ENCODE data around the gene EPHB1. TPM values are rescaled to one million over a fixed set of nuclear protein-coding genes. Genes with fewer than 3 reads are reported as not detected.

Gene EPHB1
- total and polyA plus RNA-seq, 2 donors (not counting 3 experiments of a cell fraction or from before 2014, with no cell fraction given), result 1.3 to 5.2 TPM

DNA sequence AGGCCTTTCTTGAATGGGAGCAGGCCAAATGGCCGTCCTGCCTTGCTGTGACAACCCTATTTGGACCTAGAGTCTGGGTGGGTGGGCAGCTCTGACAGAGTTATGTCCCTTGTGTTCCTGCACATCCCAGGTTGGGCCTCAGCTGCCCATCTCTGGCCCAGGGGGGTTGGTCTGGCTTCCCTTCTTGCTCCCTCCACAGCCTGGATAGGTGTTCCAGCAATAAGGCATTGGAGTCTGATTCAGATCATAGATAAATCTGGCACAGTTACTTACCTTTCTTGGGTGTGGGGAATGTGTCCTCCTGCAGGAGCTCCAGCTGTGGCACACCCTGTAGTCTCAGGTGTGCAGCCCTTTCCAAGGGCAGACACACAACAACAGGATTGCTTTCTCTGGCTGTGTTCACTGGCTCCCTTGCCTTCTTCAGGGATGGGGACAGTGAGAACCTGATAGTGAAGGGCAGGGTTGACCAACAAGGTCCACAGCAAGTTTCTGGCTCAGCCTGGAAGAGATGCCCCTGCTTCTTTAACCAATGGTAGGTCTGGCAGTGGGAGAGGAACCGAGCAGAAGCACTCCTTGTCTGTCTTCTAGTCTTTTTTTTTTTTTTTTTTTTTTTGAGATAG lies 177.9 kb downstream of the EPHB1 start:
- Histone ChIP-seq H3K27ac (ENCODE audit: insufficient read depth, low read depth, low read length) (no peak overlapping the region), H3K4me2 (ENCODE audit: insufficient read depth, low read length) (no peak overlapping the region), H3K27me3 (ENCODE audit: control insufficient read depth in 2 of 2, insufficient read depth in 2 of 2, low read length in 2 of 2) (no peaks in the 10 kb centered on the region), H3K4me1 (ENCODE audit: control insufficient read depth, extremely low read depth, insufficient read depth, low read length) (no peaks in the 10 kb centered on the region), H2AFZ (ENCODE audit: low read depth, low read length) (no peak overlapping the region), H3K4me3 (replicated peaks in 1 of 3; ENCODE audit: insufficient read depth in 1 of 3, low read depth in 1 of 3, low read length in 3 of 3) (no peak overlapping the region), H3K9ac (replicated peaks; ENCODE audit: extremely low read depth, insufficient read depth, low read length) (no peak overlapping the region), H3K9me3 (replicated peaks; ENCODE audit: control insufficient read depth, insufficient read depth, low read length) (no peaks in the 10 kb centered on the region), H3K79me2 (ENCODE audit: control insufficient read depth, insufficient read depth, low read length) (no peaks in the 10 kb centered on the region), H3K9me1 (replicated peaks; ENCODE audit: control insufficient read depth, extremely low read depth, insufficient read depth, low read length) (no peaks in the 10 kb centered on the region), H3K36me3 (ENCODE audit: control insufficient read depth in 2 of 2, extremely low read depth in 1 of 2, insufficient read depth in 2 of 2, low read length in 2 of 2) (no peaks in the 10 kb centered on the region), H4K20me1 (replicated peaks; ENCODE audit: control insufficient read depth, extremely low read depth, insufficient read depth, low read length) (no peaks in the 10 kb centered on the region)
- no peak for TF ChIP-seq POLR2AphosphoS5 (IDR thresholded peaks at IDR 0.05; ENCODE audit: insufficient read depth, low read depth, low read length)
- TF ChIP-seq FOS (IDR thresholded peaks at IDR 0.05; ENCODE audit: borderline replicate concordance, insufficient read depth, low read length), result no peak
- TF ChIP-seq EZH2 (IDR thresholded peaks at IDR 0.05; ENCODE audit: borderline replicate concordance, low read depth, low read length, severe bottlenecking), result no peak
- TF ChIP-seq, protein P1, sequence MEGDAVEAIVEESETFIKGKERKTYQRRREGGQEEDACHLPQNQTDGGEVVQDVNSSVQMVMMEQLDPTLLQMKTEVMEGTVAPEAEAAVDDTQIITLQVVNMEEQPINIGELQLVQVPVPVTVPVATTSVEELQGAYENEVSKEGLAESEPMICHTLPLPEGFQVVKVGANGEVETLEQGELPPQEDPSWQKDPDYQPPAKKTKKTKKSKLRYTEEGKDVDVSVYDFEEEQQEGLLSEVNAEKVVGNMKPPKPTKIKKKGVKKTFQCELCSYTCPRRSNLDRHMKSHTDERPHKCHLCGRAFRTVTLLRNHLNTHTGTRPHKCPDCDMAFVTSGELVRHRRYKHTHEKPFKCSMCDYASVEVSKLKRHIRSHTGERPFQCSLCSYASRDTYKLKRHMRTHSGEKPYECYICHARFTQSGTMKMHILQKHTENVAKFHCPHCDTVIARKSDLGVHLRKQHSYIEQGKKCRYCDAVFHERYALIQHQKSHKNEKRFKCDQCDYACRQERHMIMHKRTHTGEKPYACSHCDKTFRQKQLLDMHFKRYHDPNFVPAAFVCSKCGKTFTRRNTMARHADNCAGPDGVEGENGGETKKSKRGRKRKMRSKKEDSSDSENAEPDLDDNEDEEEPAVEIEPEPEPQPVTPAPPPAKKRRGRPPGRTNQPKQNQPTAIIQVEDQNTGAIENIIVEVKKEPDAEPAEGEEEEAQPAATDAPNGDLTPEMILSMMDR (IDR thresholded peaks at IDR 0.05; ENCODE audit: extremely low read depth in 1 of 2, insufficient read depth in 1 of 2, low read depth in 1 of 2, low read length in 2 of 2), result no peak
- dilution Hi-C loops (cut with MboI; ENCODE audit: extremely low pct_ligation_motif_present, low sequenced_read_pairs) (no loop called here), intact Hi-C loops (cut with micrococcal nuclease) (no loop called here)
- DNase-seq (ENCODE audit: low read depth, low spot score), result no peak
- BruUV-seq (replicated peaks), result no TSS peak
- ChIA-PET CTCF (no interaction called here), POLR2A (no interaction called here)
- FAIRE-seq, result no peak

DNA sequence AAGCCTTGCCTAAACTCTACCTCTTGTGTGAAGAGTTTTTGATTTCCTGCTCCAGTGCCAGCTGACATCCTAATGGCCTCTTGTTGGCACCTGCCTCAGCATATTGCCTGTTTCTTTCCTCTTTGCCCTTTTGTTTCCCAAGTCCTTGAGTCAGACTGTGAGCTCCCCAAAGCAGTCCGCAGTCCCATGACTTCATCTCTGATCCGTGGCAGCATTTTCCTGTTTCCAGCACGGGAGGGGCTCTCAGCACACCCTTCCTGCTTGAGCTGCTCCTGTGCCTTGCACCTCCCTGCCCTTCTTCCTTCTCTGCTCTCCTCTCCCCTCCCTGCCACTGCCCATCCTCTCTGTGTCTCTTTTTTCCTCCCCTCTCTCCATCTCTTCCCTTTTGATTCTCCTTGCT lies 179.6 kb downstream of the EPHB1 start:
- Histone ChIP-seq H3K27me3 (ENCODE audit: control insufficient read depth in 2 of 2, insufficient read depth in 2 of 2, low read length in 2 of 2) (no peaks in the 10 kb centered on the region), H3K4me2 (ENCODE audit: insufficient read depth, low read length) (no peak overlapping the region), H4K20me1 (replicated peaks; ENCODE audit: control insufficient read depth, extremely low read depth, insufficient read depth, low read length) (no peaks in the 10 kb centered on the region), H3K79me2 (ENCODE audit: control insufficient read depth, insufficient read depth, low read length) (no peaks in the 10 kb centered on the region), H3K4me1 (ENCODE audit: control insufficient read depth, extremely low read depth, insufficient read depth, low read length) (no peaks in the 10 kb centered on the region), H3K27ac (ENCODE audit: insufficient read depth, low read depth, low read length) (no peak overlapping the region), H3K36me3 (ENCODE audit: control insufficient read depth in 2 of 2, extremely low read depth in 1 of 2, insufficient read depth in 2 of 2, low read length in 2 of 2) (no peaks in the 10 kb centered on the region), H3K4me3 (replicated peaks in 1 of 3; ENCODE audit: insufficient read depth in 1 of 3, low read depth in 1 of 3, low read length in 3 of 3) (no peak overlapping the region), H2AFZ (ENCODE audit: low read depth, low read length) (no peak overlapping the region), H3K9ac (replicated peaks; ENCODE audit: extremely low read depth, insufficient read depth, low read length) (no peak overlapping the region), H3K9me1 (replicated peaks; ENCODE audit: control insufficient read depth, extremely low read depth, insufficient read depth, low read length) (no peaks in the 10 kb centered on the region), H3K9me3 (replicated peaks; ENCODE audit: control insufficient read depth, insufficient read depth, low read length) (no peaks in the 10 kb centered on the region)
- dilution Hi-C loops (cut with MboI; ENCODE audit: extremely low pct_ligation_motif_present, low sequenced_read_pairs) (no loop called here), intact Hi-C loops (cut with micrococcal nuclease) (loop anchor here (5.0 kb wide), 1 partner anchor 177 kb away; the partner anchor contains the start of gene EPHB1)
- no peak for TF ChIP-seq POLR2AphosphoS5 (IDR thresholded peaks at IDR 0.05; ENCODE audit: insufficient read depth, low read depth, low read length)
- no peak for TF ChIP-seq FOS (IDR thresholded peaks at IDR 0.05; ENCODE audit: borderline replicate concordance, insufficient read depth, low read length)
- TF ChIP-seq, protein P1 (IDR thresholded peaks at IDR 0.05; ENCODE audit: extremely low read depth in 1 of 2, insufficient read depth in 1 of 2, low read depth in 1 of 2, low read length in 2 of 2), result no peak
- no peak for TF ChIP-seq GATA2 (IDR thresholded peaks at IDR 0.05; ENCODE audit: insufficient read depth, insufficient read length, low read depth, low read length)
- TF ChIP-seq EZH2 (IDR thresholded peaks at IDR 0.05; ENCODE audit: borderline replicate concordance, low read depth, low read length, severe bottlenecking), result no peak
- no peak for TF ChIP-seq POLR2A (IDR thresholded peaks at IDR 0.05; ENCODE audit: low read depth, low read length)
- no peak for TF ChIP-seq MAX (IDR thresholded peaks at IDR 0.05; ENCODE audit: insufficient read depth, insufficient read length)
- no peak for TF ChIP-seq MYC (IDR thresholded peaks at IDR 0.05; ENCODE audit: low read depth, low read length)
- TF ChIP-seq JUN (IDR thresholded peaks at IDR 0.05; ENCODE audit: borderline replicate concordance, insufficient read depth, insufficient read length, low read depth), result no peak
- no TSS peak for BruUV-seq (replicated peaks)
- ChIA-PET CTCF (no interaction called here), POLR2A (no interaction called here)
- no peak for FAIRE-seq
- no peak for DNase-seq (ENCODE audit: low read depth, low spot score)
